HepG2 (cell line): ENCODE measurements around the gene CARD19. TPM values are rescaled to one million over a fixed set of nuclear protein-coding genes. Genes with fewer than 3 reads are reported as not detected.

Experiments used
- AKAP8 ChIP-seq: sonication (generic); formaldehyde crosslinking; IDR thresholded peaks from 2 replicates; pipeline ENCODE4 v1.5.1; 2020; ENCODE audit warnings: mild to moderate bottlenecking, missing genetic modification reagents
- MIXL1 ChIP-seq: IDR thresholded peaks from 2 replicates; pipeline ENCODE4 v1.6.1; 2016
- NBN ChIP-seq: fragments of 450-650 bp; conservative IDR thresholded peaks from 2 replicates; pipeline ENCODE4 v1.6.1; 2017
- NFRKB ChIP-seq: fragments of 450-650 bp; IDR thresholded peaks from 2 replicates; pipeline ENCODE4 v1.6.1; 2017
- NONO ChIP-seq, 2 experiments: fragments of 450-650 bp in 1 of 2; sonication (generic) in 1 of 2; formaldehyde crosslinking in 1 of 2; IDR thresholded peaks in 1 of 2; conservative IDR thresholded peaks in 1 of 2; 2 replicates each; pipeline versions ENCODE4 v1.6.1 to v1.8.0; 2017 to 2022; ENCODE audit warnings: mild to moderate bottlenecking in 1 of 2, missing genetic modification reagents in 1 of 2, moderate library complexity in 1 of 2
- RFX1 ChIP-seq: fragments of 450-650 bp; IDR thresholded peaks from 2 replicates; pipeline ENCODE4 v1.6.1; 2017
- ZNF501 ChIP-seq: sonication (generic); formaldehyde crosslinking; IDR thresholded peaks from 2 replicates; pipeline ENCODE4 v1.5.1; 2020; ENCODE audit warnings: mild to moderate bottlenecking, moderate library complexity, missing genetic modification reagents
- ZNF644 ChIP-seq: IDR thresholded peaks from 2 replicates; pipeline ENCODE4 v1.6.1; 2016; ENCODE audit warnings: low read depth
- ZNF724P ChIP-seq: sonication (generic); formaldehyde crosslinking; IDR thresholded peaks from 2 replicates; pipeline ENCODE4 v1.8.0; 2022; ENCODE audit warnings: missing genetic modification reagents, borderline replicate concordance
- polyA plus RNA-seq, 8 experiments: library from polyadenylated mRNA; depleted of rRNA in 3 of 8; stranded (reverse) in 7 of 8; unstranded in 1 of 8; fragments of >200 nt; fragmentation: Illumina TruSeq in 4 of 8; extraction: Trizol in 4 of 8; gene quantifications; 2 replicates each; pipeline versions ENCODE4 v1.2.1 to v1.2.3, GENCODE V29; 2011 to 2016; ENCODE audit warnings: low read depth in 4 of 8, missing spikeins in 1 of 8, mixed read lengths in 1 of 8; ENCODE audit not compliant: insufficient read depth in 1 of 8
- total RNA-seq, 5 experiments: library from RNA; depleted of rRNA; stranded (reverse); fragments of >200 nt; fragmentation: Illumina TruSeq; extraction: Trizol; gene quantifications; 2 replicates each; pipeline ENCODE4 v1.2.3, GENCODE V29; 2016; ENCODE audit warnings: low read depth in 1 of 5
- TF ChIP-seq, protein P1 (sequence below): sonication (generic); formaldehyde crosslinking; IDR thresholded peaks from 2 replicates; pipeline ENCODE4 v1.8.1; 2023; ENCODE audit warnings: mild to moderate bottlenecking, inconsistent platforms, moderate library complexity, missing genetic modification reagents, borderline replicate concordance
- TF ChIP-seq, protein P2 (sequence below): sonication (generic); formaldehyde crosslinking; IDR thresholded peaks from 2 replicates; pipeline ENCODE4 v1.5.0; 2020; ENCODE audit warnings: mild to moderate bottlenecking, missing genetic modification reagents, borderline replicate concordance
- TF ChIP-seq, protein P3 (sequence below): sonication (generic); formaldehyde crosslinking; IDR thresholded peaks from one replicate; pipeline ENCODE4 v1.5.1; 2020; ENCODE audit warnings: mild to moderate bottlenecking, missing genetic modification reagents; ENCODE audit errors: not compliant biosample characterization
- TF ChIP-seq, protein P4 (sequence below): fragments of 450-650 bp; IDR thresholded peaks from 2 replicates; pipeline ENCODE4 v1.6.1; 2017; ENCODE audit warnings: mild to moderate bottlenecking

Gene CARD19
- total and polyA plus RNA-seq, 2 of the 13 experiments (the other 11 are each of a cell fraction or from before 2014, with no cell fraction given): 18.4 to 47.2 TPM

DNA sequence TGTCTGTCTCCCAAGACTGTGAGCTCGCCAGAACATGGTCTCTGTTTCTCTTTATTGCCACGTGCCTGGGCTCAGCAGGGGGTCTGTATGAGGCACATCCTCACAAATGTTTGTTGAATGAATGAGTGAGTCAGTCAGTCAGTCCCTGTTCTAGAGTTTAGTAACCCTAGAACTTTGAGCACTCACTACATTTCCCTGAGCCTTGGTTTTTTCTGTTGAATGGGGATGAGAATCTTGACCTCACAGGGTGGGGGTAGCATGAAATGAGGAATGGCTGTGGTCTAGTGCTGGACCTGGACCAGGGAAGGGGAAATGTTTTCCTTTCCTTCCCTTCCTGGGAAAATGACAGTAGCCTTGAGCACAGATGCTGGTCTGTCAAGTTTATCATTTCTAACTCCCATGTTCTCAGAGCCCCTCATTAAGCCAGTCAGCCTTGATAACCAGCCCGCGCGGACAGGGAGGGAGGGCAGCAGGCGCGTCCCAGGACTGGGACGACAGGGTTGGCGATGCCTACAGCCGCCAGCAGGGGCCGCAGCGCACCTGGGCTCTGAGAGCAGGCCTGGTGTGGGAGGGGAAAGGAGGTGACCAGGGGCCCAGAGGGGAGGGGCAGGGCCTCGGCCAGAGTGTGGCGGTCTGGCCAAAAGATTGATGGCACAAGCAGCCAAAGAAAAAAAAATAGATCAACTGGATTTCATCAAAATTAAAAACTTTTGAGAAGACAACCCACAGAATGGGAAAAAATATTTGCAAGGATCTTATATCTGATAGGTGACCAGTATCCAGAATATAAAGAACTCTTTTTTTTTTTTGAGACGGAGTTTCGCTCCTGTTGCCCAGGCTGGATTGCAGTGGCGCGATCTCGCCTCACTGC lies 63.8 kb downstream of the CARD19 start (continued):
- TF ChIP-seq ZNF644 (CRISPR knock-in tag) (no peak), AKAP8 (CRISPR knock-in tag) (no peak), NFRKB (no peak), ZNF724P (CRISPR knock-in tag) (no peak), NBN (no peak), MIXL1 (peak; percentile 64; the same call in 1 of the 2 replicates), RFX1 (no peak), ZNF501 (CRISPR knock-in tag) (no peak), NONO (IDR thresholded peaks at IDR 0.05) (no peak), NONO (CRISPR knock-in tag; conservative IDR thresholded peaks at IDR 0.05) (peak; percentile 77; the same call in 1 of the 2 replicates)
- TF ChIP-seq, protein P1, sequence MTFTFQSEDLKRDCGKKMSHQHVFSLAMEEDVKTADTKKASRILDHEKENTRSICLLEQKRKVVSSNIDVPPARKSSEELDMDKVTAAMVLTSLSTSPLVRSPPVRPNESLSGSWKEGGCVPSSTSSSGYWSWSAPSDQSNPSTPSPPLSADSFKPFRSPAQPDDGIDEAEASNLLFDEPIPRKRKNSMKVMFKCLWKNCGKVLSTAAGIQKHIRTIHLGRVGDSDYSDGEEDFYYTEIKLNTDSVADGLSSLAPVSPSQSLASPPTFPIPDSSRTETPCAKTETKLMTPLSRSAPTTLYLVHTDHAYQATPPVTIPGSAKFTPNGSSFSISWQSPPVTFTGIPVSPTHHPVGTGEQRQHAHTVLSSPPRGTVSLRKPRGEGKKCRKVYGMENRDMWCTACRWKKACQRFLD (CRISPR knock-in tag): no peak
- TF ChIP-seq, protein P2, sequence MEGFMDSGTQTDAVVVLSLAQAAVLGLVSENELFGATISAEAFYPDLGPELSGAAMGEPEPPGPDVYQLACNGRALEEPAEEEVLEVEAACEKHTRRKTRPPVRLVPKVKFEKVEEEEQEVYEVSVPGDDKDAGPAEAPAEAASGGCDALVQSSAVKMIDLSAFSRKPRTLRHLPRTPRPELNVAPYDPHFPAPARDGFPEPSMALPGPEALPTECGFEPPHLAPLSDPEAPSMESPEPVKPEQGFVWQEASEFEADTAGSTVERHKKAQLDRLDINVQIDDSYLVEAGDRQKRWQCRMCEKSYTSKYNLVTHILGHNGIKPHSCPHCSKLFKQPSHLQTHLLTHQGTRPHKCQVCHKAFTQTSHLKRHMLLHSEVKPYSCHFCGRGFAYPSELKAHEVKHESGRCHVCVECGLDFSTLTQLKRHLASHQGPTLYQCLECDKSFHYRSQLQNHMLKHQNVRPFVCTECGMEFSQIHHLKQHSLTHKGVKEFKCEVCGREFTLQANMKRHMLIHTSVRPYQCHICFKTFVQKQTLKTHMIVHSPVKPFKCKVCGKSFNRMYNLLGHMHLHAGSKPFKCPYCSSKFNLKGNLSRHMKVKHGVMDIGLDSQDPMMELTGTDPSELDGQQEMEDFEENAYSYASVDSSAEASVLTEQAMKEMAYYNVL: no peak
- TF ChIP-seq, protein P3, sequence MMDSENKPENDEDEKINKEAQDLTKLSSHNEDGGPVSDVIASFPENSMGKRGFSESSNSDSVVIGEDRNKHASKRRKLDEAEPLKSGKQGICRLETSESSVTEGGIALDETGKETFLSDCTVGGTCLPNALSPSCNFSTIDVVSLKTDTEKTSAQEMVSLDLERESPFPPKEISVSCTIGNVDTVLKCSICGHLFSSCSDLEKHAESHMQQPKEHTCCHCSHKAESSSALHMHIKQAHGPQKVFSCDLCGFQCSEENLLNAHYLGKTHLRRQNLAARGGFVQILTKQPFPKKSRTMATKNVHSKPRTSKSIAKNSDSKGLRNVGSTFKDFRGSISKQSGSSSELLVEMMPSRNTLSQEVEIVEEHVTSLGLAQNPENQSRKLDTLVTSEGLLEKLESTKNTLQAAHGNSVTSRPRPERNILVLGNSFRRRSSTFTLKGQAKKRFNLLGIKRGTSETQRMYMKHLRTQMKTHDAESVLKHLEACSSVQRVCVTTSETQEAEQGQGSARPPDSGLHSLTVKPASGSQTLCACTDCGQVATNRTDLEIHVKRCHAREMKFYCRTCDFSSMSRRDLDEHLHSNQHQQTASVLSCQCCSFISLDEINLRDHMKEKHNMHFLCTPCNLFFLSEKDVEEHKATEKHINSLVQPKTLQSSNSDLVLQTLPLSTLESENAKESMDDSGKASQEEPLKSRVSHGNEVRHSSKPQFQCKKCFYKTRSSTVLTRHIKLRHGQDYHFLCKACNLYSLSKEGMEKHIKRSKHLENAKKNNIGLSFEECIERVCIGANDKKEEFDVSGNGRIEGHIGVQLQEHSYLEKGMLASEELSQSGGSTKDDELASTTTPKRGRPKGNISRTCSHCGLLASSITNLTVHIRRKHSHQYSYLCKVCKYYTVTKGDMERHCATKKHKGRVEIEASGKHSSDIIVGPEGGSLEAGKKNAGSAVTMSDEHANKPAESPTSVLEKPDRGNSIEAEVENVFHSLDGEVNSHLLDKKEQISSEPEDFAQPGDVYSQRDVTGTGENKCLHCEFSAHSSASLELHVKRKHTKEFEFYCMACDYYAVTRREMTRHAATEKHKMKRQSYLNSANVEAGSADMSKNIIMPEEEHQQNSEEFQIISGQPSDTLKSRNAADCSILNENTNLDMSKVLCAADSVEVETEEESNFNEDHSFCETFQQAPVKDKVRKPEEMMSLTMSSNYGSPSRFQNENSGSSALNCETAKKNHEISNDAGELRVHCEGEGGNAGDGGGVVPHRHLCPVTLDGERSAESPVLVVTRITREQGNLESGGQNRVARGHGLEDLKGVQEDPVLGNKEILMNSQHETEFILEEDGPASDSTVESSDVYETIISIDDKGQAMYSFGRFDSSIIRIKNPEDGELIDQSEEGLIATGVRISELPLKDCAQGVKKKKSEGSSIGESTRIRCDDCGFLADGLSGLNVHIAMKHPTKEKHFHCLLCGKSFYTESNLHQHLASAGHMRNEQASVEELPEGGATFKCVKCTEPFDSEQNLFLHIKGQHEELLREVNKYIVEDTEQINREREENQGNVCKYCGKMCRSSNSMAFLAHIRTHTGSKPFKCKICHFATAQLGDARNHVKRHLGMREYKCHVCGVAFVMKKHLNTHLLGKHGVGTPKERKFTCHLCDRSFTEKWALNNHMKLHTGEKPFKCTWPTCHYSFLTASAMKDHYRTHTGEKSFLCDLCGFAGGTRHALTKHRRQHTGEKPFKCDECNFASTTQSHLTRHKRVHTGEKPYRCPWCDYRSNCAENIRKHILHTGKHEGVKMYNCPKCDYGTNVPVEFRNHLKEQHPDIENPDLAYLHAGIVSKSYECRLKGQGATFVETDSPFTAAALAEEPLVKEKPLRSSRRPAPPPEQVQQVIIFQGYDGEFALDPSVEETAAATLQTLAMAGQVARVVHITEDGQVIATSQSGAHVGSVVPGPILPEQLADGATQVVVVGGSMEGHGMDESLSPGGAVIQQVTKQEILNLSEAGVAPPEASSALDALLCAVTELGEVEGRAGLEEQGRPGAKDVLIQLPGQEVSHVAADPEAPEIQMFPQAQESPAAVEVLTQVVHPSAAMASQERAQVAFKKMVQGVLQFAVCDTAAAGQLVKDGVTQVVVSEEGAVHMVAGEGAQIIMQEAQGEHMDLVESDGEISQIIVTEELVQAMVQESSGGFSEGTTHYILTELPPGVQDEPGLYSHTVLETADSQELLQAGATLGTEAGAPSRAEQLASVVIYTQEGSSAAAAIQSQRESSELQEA: no peak
- TF ChIP-seq, protein P4, sequence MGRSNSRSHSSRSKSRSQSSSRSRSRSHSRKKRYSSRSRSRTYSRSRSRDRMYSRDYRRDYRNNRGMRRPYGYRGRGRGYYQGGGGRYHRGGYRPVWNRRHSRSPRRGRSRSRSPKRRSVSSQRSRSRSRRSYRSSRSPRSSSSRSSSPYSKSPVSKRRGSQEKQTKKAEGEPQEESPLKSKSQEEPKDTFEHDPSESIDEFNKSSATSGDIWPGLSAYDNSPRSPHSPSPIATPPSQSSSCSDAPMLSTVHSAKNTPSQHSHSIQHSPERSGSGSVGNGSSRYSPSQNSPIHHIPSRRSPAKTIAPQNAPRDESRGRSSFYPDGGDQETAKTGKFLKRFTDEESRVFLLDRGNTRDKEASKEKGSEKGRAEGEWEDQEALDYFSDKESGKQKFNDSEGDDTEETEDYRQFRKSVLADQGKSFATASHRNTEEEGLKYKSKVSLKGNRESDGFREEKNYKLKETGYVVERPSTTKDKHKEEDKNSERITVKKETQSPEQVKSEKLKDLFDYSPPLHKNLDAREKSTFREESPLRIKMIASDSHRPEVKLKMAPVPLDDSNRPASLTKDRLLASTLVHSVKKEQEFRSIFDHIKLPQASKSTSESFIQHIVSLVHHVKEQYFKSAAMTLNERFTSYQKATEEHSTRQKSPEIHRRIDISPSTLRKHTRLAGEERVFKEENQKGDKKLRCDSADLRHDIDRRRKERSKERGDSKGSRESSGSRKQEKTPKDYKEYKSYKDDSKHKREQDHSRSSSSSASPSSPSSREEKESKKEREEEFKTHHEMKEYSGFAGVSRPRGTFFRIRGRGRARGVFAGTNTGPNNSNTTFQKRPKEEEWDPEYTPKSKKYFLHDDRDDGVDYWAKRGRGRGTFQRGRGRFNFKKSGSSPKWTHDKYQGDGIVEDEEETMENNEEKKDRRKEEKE: no peak
